ENCODE results near the gene CFAP99. TPM values are rescaled to one million over a fixed set of nuclear protein-coding genes. Genes with fewer than 3 reads are reported as not detected.

The CFAP99 gene
- total and polyA plus RNA-seq, 2 of the 4 experiments (the other 2 are of a cell fraction): not detected

- Histone ChIP-seq H4K8ac (ENCODE audit: low read depth in 2 of 2, low read length in 2 of 2) (no peak overlapping the region), H3K4me3 (ENCODE audit: insufficient read depth, low read depth, low read length) (no peak overlapping the region), H2BK120ac (ENCODE audit: low read depth, low read length) (no peak overlapping the region), H2AFZ (replicated peaks; ENCODE audit: low read length, poor library complexity) (no peak overlapping the region), H3K4ac (ENCODE audit: low read depth, low read length) (no peak overlapping the region), H2AK5ac (ENCODE audit: low read depth, low read length) (no peak overlapping the region), H2BK15ac (ENCODE audit: low read depth, low read length) (no peak overlapping the region), H3K9ac (ENCODE audit: low read depth, low read length) (no peak overlapping the region), H3K4me2 (ENCODE audit: low read depth, low read length) (no peak overlapping the region), H3K36me3 (ENCODE audit: control insufficient read depth, insufficient read depth, low read length) (peaks cover 19% of the 10 kb centered on the region), H3K18ac (ENCODE audit: low read depth, low read length) (no peak overlapping the region), H3K9me3 (ENCODE audit: control insufficient read depth, insufficient read depth, low read length) (no peaks in the 10 kb centered on the region), H4K91ac (ENCODE audit: insufficient read depth, low read depth, low read length) (no peak overlapping the region), H4K5ac (ENCODE audit: low read depth, low read length) (no peak overlapping the region), H3K23ac (ENCODE audit: low read depth, low read length) (no peak overlapping the region), H2BK20ac (ENCODE audit: low read depth, low read length) (no peak overlapping the region), H3K4me1 (ENCODE audit: control insufficient read depth, insufficient read depth, low read length) (peaks cover 3% of the 10 kb centered on the region), H2BK5ac (ENCODE audit: low read depth, low read length, poor library complexity, severe bottlenecking) (no peak overlapping the region), H3K27me3 (ENCODE audit: control insufficient read depth, insufficient read depth, low read length) (no peaks in the 10 kb centered on the region), H3K27ac (ENCODE audit: insufficient read depth, low read length) (no peak overlapping the region), H3K9me1 (ENCODE audit: insufficient read depth, low read length) (peaks cover 48% of the 10 kb centered on the region), H3K14ac (replicated peaks; ENCODE audit: low read depth, low read length) (no peak overlapping the region), H3K79me1 (ENCODE audit: low read depth in 1 of 2, low read length in 2 of 2) (peaks cover 18 to 91% of the 10 kb centered on the region in 2 experiments), H4K20me1 (ENCODE audit: insufficient read depth, low read length) (peaks cover 89% of the 10 kb centered on the region), H3K56ac (ENCODE audit: extremely low read depth, insufficient read depth, low read length) (no peak overlapping the region), H2AK9ac (replicated peaks; ENCODE audit: low read depth, low read length, poor library complexity) (no peak overlapping the region)
- ChIA-PET CTCF (no interaction called here), POLR2A (ENCODE audit: unreplicated experiment) (no interaction called here)
- ATAC-seq (ENCODE audit: low read depth) (no peak), DNase-seq (no peak)
- dilution Hi-C loops (cut with HindIII; ENCODE audit: low sequenced_read_pairs, unreplicated experiment): no loop called here
- 69% methylated on average over 3 of the region's 6 CpGs; no CpG with 5 or more reads in 1 of the 2 experiments for WGBS, 2 experiments (ENCODE audit: extremely low coverage in 2 of 2, insufficient read length in 1 of 2)
- TF ChIP-seq FOS (IDR thresholded peaks at IDR 0.05; ENCODE audit: low read depth, low read length) (no peak), NFE2L2 (IDR thresholded peaks at IDR 0.05; ENCODE audit: low read depth, low read length) (no peak), CHD1 (IDR thresholded peaks at IDR 0.05; ENCODE audit: low read depth, low read length) (no peak), MAZ (IDR thresholded peaks at IDR 0.05; ENCODE audit: borderline replicate concordance, low read depth, low read length) (no peak), MAFK (IDR thresholded peaks at IDR 0.05; ENCODE audit: low read depth, low read length) (no peak), CEBPB (IDR thresholded peaks at IDR 0.05; ENCODE audit: low read depth, low read length) (no peak), RAD21 (IDR thresholded peaks at IDR 0.05; ENCODE audit: low read length) (no peak), RCOR1 (IDR thresholded peaks at IDR 0.05; ENCODE audit: insufficient replicate concordance, low read length) (no peak), RFX5 (IDR thresholded peaks at IDR 0.05; ENCODE audit: low read depth, low read length) (no peak), POLR2A (IDR thresholded peaks at IDR 0.05; ENCODE audit: low read depth, low read length) (no peak), MXI1 (IDR thresholded peaks at IDR 0.05; ENCODE audit: borderline replicate concordance, low read depth, low read length) (no peak), BHLHE40 (IDR thresholded peaks at IDR 0.05; ENCODE audit: low read depth, low read length) (no peak)
- TF ChIP-seq, protein P1, sequence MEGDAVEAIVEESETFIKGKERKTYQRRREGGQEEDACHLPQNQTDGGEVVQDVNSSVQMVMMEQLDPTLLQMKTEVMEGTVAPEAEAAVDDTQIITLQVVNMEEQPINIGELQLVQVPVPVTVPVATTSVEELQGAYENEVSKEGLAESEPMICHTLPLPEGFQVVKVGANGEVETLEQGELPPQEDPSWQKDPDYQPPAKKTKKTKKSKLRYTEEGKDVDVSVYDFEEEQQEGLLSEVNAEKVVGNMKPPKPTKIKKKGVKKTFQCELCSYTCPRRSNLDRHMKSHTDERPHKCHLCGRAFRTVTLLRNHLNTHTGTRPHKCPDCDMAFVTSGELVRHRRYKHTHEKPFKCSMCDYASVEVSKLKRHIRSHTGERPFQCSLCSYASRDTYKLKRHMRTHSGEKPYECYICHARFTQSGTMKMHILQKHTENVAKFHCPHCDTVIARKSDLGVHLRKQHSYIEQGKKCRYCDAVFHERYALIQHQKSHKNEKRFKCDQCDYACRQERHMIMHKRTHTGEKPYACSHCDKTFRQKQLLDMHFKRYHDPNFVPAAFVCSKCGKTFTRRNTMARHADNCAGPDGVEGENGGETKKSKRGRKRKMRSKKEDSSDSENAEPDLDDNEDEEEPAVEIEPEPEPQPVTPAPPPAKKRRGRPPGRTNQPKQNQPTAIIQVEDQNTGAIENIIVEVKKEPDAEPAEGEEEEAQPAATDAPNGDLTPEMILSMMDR (conservative IDR thresholded peaks at IDR 0.05; ENCODE audit: low read depth, low read length): no peak
- TF ChIP-seq, protein P2, sequence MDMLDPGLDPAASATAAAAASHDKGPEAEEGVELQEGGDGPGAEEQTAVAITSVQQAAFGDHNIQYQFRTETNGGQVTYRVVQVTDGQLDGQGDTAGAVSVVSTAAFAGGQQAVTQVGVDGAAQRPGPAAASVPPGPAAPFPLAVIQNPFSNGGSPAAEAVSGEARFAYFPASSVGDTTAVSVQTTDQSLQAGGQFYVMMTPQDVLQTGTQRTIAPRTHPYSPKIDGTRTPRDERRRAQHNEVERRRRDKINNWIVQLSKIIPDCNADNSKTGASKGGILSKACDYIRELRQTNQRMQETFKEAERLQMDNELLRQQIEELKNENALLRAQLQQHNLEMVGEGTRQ (IDR thresholded peaks at IDR 0.05; ENCODE audit: low read depth, low read length): no peak
- intact Hi-C loops (cut with micrococcal nuclease): no loop called here
- no TSS peak for BruUV-seq (replicated peaks)
- in situ Hi-C loops (cut with MboI; ENCODE audit: low sequenced_read_pairs): no loop called here
Observed at GRCh38 chr4:2487632-2488031, 68.9 kb downstream of the CFAP99 start.

Measured in IMR-90 (cell line).